Activated CD4-positive, alpha-beta T cell treated with anti-CD3 and anti-CD28 coated beads, Interleukin-2, Interleukin-4, amounts not matched to agents 100 ng/mL and 50 ng/mL, durations not matched to agents 16 hours and 8 hours (primary cell): Measurements from ENCODE around the gene CKAP2L.

Experiments used
- DNase-seq: peaks from one replicate; pipeline ENCODE4 v3.0.0-alpha.2; 2020; ENCODE audit warnings: low spot score

The CKAP2L gene

DNA sequence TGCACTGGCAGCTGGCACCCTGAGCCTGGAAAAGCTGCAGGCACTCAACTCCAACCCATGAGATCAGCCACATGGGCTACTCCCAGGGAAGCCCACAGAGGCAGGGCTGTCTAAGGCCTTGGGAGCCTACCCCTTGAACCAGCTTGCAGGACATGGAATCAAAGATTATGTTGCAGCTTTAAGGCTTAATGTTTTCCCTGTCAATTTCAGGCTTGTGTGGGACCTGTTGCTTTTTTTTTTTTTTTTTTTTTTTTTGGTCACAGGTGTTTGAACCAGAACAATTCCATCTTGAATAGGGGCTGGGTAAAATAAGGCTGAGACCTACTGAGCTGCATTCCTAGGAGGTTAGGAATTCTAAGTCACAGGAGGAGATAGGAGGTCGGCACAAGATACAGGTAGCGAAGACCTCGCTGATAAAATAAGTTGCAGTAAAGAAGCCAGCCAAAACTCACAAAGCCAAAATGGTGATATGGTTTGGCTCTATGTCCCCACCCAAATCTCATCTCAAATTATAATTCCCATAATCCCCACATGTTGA is 27.4 kb upstream of the CKAP2L start:
- no peak for DNase-seq

DNA sequence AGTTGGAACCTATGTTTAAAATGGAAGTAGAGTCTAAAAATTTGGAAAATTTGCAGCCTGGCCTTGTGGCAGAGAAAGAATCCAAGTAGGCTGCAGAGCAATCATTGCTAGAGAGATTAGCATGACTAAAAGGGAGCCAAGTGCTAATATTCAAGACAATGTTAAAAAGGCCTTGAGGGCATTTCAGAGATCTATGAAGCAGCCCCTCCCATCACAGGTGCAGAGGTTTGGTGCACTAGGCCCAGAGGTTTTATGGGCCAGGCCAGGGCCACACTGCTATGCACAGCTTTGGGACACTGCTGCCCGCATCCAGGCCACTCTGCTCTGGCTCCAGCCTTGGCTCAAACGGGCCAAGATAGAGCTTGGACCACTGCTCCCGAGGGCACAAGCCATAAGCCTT is 26.6 kb upstream of the CKAP2L start:
- no peak for DNase-seq

DNA sequence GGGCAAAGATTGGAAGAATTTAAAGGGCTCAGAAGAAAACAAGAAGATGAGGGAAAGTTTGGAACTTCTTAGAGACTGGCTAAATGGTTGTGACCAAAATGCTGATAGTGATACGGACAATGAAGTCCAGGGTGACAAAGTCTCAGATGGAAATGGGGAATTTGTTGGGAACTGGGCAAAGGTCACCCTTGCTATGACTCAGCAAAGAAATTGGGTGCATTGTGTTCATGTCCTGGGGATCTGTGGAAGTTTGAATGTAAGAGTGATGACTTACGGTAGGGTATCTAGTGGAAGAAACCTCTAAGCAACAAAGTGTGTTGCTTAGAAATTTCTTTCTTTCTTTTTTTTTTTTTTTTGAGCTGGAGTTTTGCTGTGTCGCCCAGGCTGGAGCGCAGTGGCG is 25.9 kb upstream of the CKAP2L start:
- DNase-seq, result no peak

DNA sequence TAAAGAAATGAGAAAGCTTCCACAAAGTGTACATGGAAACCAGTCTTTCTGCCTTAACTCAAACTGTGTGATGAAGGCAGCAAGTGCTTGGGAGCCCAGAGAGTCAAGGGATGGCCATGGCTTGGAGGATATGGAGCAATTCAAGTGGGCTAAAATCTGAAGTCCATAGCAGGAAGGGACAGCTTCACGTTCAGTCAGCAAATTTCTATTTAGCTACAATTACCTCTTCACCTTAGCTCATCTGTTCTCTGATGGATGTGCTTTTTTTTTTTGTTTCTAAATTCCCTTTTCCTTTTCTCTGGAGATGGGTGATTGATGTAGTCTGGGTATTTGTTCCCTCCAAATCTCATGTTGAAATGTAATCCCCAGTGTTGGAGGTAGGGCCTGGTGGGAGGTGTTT is 24.8 kb upstream of the CKAP2L start:
- DNase-seq, result no peak

DNA sequence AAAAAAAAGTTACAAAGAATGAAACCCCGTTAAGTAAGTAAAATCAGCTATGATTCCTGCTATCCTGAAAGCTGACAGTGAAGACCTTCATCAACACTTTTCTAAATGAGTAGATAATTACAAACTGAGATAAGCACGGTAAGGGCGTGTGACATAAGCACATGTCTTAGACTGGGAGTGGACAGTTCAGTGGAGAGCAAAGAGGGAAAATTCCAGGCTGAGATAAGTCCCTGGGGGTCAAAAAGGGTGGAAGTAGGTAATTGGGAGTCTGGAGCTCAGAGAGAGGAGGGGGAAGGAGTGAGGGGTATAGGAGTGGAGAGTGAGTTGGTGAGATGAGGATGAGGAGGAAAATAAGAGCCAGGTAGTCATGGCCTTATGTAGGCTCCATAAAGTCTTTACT is 24.2 kb upstream of the CKAP2L start:
- DNase-seq, result no peak

DNA sequence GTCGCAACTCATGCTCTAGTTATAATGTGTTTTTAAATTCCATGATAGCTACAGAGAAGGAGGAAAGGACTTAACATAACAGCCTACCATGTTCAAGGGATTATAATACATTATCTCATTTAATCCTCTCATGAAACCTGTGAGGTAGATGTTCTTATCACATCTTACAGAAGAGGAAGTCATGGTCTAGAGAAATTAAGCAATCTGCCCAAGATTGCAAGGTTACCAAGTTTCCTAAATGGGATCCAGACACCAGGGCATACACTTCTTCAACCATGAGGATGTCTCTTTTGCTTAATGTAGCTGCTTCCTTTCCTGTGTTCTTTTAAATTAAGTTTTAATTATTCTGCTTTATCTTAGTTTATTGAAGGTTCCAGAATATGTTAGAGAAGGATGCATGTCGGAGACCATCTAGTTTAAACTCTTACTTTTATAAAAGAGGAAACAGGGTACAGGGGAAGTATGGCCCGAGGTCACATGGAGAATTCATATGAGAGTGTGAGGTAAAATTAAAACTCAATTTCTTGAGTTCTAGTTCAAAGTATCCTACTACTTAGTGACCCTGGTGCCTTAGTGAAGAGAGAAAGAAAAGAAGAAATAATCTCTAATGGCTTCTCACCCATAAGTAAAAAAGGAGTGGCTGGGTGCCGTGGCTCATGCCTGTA is 23.5 kb upstream of the CKAP2L start:
- DNase-seq, result no peak

DNA sequence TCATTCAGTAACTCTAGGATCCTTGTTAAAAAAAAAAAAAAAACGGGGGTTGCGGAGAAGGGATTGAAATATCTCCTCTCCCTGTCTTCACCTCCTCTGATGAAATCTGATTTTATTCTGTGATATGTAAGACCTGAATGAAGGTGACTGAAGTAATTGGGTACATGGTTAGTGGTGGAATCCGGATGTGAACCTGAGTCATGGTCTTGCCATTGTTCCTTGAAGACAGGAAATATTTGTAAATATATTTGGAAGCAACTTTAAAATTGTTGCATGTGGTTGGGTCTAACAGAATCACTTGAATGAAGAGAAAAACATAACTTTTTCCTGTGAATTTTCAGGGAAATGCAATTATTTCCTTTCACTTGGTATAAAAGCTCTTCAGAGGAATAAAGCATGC is 22.9 kb upstream of the CKAP2L start:
- no peak for DNase-seq

DNA sequence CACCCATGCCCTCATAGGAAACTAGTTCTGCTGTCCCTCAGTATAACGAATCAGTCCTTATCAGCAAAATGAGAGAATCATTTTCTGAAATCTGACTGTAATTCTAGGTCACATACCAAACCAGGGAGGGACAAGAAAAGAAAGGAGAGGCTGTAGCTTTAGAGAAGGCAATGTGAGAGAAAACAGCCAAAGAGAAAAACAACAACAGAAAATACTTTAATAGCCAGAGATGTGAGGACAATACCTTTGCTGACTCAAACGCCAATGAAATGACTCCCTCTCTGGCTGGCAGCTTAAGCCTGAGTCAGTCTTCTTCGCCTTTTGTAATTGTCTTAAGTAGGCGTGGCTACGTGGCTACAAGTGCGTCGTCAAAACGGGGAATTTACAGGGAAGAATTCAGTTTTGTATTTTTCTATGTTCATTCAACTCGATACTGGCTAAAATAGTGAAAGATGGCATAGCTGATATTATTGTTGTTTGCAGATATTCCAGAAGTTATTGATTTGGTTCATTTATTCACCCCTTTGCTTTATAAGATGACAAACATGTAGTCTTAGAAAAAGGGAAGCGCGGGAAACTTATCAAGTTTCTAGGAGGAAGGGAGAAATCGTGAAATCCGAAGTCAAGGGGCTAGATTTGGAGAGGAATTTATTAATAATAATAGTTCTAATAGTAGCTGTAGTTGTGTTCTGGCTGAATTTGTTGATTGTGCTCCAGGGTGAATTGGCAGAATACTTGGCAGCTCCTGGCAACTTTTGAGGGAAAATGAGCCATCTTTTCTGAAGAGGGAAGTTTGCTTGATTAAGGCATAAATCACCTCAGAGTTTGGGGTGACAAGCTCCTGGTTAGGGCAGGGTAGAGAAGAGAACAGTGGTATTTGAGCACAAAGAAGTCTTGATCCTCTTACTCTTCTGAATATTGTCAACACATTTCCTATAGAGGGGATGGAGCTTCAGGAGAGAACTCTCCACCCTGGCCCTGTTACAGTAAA is 20.1 kb upstream of the CKAP2L start, which contains the start of gene IL1A:
IL1A (minus strand) TSS at position 295 of the 991 bp plus-strand sequence. CDS start 723 bp downstream, outside the sequence.
- no peak for DNase-seq

DNA sequence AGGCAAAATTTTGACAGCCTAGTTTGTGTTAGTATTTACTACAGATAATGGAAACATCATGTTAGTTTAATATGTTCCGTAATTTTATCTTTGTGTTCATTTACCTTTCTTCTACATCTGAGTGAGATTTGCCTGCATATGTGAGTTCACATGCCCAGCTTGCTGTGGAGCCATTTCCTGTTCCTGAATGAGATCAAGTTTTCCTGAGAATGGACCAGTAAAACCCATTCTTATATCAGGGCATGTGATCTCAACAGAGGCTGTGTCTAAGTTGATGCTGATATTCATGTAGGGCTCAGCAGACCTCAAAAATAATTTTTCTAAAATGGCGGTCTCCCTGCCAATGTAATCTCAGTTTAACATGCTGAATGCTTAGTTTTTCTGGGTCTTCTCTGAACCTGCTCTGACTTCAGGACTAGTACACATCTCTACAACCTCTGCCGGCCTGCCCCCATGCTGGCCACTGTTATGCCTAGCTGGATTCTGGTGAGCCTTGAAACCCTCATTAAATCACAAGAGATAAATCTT is 18.8 kb upstream of the CKAP2L start:
- no peak for DNase-seq

DNA sequence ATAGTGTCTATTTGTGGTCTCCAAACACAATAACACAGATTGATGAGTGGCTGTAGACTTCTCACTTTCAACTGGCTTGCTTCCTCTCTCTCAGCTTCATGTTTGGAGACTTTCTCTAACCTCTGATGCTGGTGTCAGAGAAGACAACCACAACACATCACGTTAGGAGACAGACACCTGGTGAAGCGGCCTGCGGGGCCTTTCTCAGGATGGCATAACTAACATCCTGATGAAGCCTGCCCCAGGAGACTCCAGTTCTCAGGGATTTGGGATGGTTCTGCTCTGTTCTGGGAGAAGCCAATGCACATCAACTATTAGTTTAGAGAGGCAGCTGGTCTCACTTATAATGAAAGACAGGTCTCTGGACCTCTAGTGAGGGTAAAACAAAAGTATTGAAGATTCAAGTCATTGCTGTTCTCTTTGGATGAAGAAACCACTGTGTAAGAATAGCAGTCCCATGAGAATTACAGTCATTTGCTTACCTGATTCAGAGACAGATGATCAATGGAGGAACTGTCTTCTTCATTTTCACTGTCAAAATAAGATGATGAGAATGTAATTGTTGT is 17.9 kb upstream of the CKAP2L start:
- DNase-seq, result no peak

DNA sequence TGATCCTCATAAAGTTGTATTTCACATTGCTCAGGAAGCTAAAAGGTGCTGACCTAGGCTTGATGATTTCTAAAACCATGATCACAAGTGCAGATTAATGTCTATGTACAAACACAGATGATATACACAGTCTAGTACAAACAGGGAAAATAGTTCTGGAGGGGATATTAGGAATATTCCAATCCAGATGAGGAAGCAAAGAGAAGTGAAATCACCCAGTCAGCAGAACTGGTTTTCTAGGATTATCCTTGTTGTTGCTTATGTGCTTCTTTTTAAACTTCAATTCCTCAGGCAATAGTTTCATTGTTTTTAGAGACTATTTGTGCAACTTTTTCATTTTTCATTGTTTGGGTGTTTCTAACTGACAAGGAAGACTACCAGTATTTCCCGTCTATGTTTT is 15.2 kb upstream of the CKAP2L start:
- DNase-seq, result no peak

DNA sequence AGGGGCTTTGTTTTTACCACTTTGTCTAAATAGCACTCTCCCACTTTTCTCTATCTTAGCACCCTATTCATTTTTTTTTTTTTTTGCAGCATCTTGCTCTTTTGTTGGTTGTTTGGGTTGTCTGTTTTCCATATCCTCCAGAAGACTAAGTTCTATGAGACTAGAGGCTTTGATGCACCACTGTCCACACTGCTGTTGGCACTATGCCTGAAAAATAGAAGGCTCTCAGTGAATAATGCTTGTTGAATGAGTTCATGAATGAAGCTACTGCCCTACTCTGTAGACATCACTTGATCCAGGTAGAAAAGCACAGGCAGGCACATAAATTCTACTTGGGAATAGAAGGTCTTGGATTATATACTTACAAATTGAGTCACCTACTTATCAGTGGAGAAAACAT is 12.6 kb upstream of the CKAP2L start:
- no peak for DNase-seq

DNA sequence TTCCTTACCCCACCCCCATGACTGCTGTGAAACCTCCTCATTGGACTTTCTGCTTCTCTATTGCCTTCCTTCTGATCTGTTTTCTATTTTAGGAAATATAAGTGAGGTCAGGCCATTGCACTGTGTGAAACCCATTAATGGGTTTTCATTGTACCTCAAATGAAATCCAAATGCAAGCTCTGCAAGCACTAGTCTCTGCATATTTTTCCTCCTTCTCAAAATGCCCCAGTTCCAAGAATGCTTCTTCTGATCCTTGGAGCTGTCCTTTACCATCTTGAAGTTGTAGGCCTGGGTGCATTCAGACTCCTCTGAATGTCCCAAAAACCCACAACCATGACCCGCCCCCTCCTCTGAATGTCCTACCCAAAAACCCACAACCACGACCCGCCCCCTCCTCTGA is 11.7 kb upstream of the CKAP2L start:
- DNase-seq, result no peak

DNA sequence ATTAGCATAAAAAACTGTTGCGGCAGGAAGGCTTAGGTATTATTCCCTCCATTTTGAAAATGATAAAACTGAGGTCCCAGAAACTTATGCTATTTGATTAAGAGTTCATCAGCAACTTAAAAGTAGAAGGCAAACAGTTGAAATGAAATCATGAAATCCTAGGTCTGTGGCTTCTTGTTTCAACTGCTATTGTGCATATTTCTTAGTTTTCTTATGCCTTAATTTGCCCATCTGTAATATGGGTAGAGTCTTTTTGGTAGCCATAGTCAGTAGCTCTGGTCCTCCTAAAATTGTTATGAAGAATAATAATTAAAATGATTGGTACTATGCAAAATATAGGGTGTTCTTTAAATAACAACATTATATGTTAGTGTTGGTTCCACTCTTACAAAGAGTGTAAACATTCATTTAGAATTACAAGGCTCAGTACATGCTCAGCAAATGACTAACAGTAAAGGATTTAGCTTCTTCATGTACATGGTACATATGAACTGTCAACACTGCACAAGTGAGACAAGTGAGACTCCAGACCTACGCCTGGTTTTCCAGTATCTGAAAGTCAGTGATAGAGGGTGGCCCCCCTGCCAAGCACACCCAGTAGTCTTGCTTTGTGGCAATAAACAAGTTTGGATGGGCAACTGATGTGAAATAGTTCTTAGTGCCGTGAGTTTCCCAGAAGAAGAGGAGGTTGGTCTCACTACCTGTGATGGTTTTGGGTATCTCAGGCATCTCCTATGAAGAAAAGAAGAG is 10.3 kb upstream of the CKAP2L start:
- no peak for DNase-seq

DNA sequence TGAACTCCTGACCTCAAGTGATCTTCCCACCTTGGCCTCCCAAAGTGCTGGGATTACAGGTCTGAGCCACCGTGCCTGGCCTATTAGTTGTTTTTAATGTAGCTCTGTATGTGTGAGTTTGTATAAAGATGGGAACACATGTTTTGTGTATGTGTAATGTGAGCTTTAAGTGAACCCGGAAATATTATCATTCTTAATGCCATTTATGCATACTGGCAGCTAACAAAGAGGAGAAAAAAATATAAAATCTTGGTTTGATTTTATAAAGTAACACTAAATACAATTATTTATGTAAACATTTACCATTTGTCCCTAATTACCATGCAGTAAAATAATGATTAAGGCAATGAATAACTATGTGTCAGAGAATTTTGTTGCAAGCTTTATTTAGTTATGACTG is 9.1 kb upstream of the CKAP2L start:
- no peak for DNase-seq

DNA sequence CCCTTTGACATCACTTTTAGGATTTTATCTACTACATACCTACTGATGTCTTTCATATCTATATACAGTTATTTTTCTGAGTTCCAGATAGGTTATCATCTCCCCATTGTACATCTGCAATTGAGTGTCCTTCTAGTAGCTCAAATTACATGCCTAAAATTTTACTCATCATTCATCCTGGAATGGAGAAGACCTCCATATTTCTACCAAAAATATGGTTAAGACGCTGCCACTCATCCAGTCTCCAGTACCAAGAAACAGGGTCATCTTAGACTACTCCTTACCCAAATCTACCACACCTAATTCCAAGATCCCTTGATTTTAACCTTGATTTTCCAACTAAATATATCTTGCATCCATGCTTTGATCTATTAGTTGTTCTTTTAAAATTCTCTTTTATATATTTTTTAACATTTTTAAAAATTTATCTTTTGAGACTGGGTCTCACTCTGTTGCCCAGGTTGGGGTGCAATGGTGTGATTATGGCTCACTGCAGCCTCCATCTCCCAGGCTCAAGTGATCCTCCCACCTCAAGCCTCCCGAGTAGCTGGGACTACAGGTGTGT is 8.6 kb upstream of the CKAP2L start:
- no peak for DNase-seq

DNA sequence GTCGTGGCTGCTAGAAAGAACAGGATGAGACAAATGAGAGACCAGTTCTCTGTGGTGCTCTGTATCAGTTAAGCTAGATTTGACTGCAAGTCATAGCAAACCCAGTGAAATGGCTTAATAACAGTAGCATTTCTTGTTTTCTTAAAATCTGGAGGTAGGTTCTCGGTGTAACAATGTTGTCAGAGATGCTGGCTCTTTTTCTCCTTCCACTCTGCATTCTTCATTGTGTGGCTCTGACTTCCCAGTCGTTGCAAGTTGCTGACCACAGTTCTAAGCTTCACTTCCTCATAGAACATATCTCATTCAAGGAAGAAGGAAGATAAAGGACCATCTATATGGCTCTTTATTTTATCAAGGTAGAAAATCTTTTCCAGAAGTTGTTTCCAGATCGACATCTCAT is 7.9 kb upstream of the CKAP2L start:
- no peak for DNase-seq

DNA sequence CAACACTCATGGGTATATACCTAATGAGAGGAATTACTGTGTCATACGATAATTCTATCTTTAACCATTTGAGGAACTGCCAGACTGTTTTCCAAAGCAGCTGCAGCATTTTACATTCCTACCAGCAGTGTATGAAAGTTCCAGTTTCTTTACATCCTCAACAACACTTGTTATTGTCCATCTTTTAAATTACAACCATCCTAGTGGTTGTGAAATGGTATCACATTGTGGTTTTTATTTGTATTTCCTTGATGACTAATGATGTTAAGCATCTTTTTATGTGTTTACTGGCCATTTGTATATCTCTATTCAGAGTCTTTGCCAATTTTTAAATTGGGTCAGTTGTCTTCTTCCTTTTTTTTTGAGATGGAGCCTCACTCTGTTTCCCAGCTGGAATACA is 4.0 kb upstream of the CKAP2L start:
- no peak for DNase-seq

DNA sequence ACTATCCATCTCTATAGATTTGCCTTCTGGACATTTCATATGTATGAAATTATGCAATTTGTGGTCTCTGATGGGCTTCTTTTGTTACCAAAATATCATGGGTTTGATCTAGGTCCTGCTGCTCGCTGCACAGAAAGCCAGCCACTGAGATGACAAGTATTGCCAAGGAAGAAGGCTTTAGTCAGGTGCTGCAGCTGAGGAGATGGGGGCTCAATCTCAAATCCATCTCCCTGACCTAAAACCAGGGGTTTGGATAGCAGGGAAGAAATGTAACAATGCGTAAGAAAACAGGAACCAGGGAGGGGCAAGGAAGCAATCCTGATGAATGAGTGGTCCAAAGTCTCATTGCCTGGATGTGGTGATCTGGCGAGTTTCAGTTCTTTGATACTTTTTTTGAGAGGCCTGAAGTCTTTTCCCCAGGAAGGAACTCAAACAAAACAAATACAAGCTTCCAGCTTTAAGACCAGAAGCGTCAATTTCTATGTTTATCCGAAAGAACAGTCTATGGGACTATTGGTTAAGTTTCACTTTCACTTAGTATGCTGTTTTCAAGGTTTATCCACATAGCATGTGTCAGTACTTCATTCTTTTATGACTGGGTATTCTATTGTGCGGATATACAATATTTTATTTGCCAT is 3.4 kb upstream of the CKAP2L start:
- no peak for DNase-seq

DNA sequence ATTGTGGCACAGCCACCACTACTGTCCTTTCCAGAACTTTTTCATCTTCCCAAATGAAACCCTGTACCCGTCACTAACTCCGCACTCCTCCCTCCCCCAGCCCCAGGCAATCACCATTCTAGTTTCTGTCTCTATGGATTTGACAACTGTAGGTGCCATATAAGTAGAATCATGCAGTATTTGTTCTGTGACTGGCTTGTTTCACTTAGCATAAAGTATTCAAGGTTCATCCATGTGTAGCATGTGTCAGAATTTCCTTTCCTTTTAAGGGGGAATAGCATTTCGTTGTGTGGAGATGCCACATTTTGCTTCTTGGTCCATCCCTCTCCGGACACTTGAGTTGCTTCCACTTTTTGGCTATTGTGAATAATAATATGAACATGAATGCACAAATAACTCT is 842 bp upstream of the CKAP2L start:
- DNase-seq, result no peak

DNA sequence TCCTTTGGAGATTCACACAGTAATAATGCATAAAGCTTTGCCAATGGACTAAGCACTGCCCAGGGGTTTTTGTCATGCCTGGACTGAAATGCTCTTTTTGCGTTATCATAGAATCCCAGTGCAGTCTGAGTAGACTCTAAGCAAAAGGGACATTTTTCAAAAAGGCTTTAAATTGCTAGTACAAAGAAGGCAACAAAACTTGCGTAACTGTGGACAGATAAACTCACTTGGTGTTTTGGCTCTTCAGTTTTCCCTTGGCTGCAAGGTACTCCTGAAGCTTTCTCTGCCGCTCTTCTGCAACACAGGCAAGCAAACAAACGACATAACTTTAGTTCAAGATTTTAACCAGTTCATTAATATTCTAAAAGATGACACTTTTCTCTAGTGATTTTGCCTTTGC is 2.1 kb downstream of the CKAP2L start:
- DNase-seq, result no peak
